ENCODE measurements around the gene LHFPL2. TPM values are rescaled to one million over a fixed set of nuclear protein-coding genes. Genes with fewer than 3 reads are reported as not detected.

The LHFPL2 gene
- total RNA-seq, 2 donors from 2014 or later = 15.5 to 18.7 TPM

- Histone ChIP-seq H3K36me3 (replicated peaks in 1 of 2; ENCODE audit: insufficient read depth in 1 of 2, low read depth in 2 of 2) (no peaks in the 10 kb centered on the region), H3K9me3 (peaks cover 0 to 5% (median 0%) of the 10 kb centered on the region in 3 donors), H3K4me3 (no peak overlapping the region), H3K27ac (no peak overlapping the region), H3K27me3 (no peaks in the 10 kb centered on the region), H3K4me1 (no peaks in the 10 kb centered on the region)
- TF ChIP-seq CTCF (IDR thresholded peaks at IDR 0.05) (no peak), POLR2A (IDR thresholded peaks at IDR 0.05) (no peak)
- DNase-seq (no peak), ATAC-seq (no peak)
- intact Hi-C loops (cut with DNase I) = no loop called here
Observed at GRCh38 chr5:78449103-78449502, 199.5 kb downstream of the LHFPL2 start.

- DNase-seq (no peak), ATAC-seq (no peak)
- Histone ChIP-seq H3K4me1 (no peaks in the 10 kb centered on the region), H3K36me3 (replicated peaks in 1 of 2; ENCODE audit: insufficient read depth in 1 of 2, low read depth in 2 of 2) (no peaks in the 10 kb centered on the region), H3K27me3 (no peaks in the 10 kb centered on the region), H3K27ac (no peak overlapping the region), H3K4me3 (no peak overlapping the region), H3K9me3 (peaks cover 0 to 5% (median 0%) of the 10 kb centered on the region in 3 donors)
- 87 to 100% methylated on average over 1 to 2 of the region's 3 CpGs for WGBS, 2 donors
- intact Hi-C loops (cut with DNase I) = no loop called here
- no peak for TF ChIP-seq POLR2A (IDR thresholded peaks at IDR 0.05)
- TF ChIP-seq CTCF (IDR thresholded peaks at IDR 0.05) = no peak
Observed at GRCh38 chr5:78447775-78448424, 200.7 kb downstream of the LHFPL2 start.

Measured in body of pancreas (tissue), 4 donors.